KMS-11 (cell line): ENCODE measurements around the gene FLT3.
"Not testable (repeated sequence)": the region's sequence is repeated elsewhere in the genome, so short reads cannot be mapped to it uniquely, and the experiment has no call there.

Experiments
- H2AFZ ChIP-seq: fragments of 200-600 bp; sonication (generic); 2 replicates; pipeline ENCODE4 v1.6.1; 2016; ENCODE audit warnings: antibody characterized with exemption, mixed run types, low read depth
- H3K27ac ChIP-seq: fragments of 200-600 bp; sonication (generic); 2 replicates; pipeline ENCODE4 v1.6.1; 2016; ENCODE audit warnings: mild to moderate bottlenecking, mixed run types
- H3K27me3 ChIP-seq: fragments of 200-600 bp; sonication (generic); 2 replicates; pipeline ENCODE4 v1.6.1; 2017; ENCODE audit warnings: mild to moderate bottlenecking, low read depth, mixed run types, moderate library complexity; ENCODE audit not compliant: insufficient read depth
- H3K36me3 ChIP-seq: fragments of 200-600 bp; sonication (generic); 2 replicates; pipeline ENCODE4 v1.6.1; 2017; ENCODE audit warnings: mild to moderate bottlenecking, mixed run types; ENCODE audit not compliant: insufficient read depth
- H3K4me1 ChIP-seq: fragments of 200-600 bp; sonication (generic); 2 replicates; pipeline ENCODE4 v1.6.1; 2016; ENCODE audit warnings: mild to moderate bottlenecking, low read depth, mixed run types; ENCODE audit not compliant: poor library complexity, severe bottlenecking
- H3K4me2 ChIP-seq: fragments of 200-600 bp; sonication (generic); 2 replicates; pipeline ENCODE4 v1.7.0; 2016; ENCODE audit warnings: mild to moderate bottlenecking, mixed run types
- H3K4me3 ChIP-seq: fragments of 200-600 bp; sonication (generic); IDR thresholded peaks from 2 replicates; pipeline ENCODE4 v1.6.1; 2017; ENCODE audit warnings: low read depth, low read length, mixed read lengths; ENCODE audit not compliant: insufficient read depth
- H3K79me2 ChIP-seq: fragments of 200-600 bp; sonication (generic); 2 replicates; pipeline ENCODE4 v1.6.1; 2016; ENCODE audit warnings: low read depth, mixed run types; ENCODE audit not compliant: insufficient read depth
- H3K9ac ChIP-seq: fragments of 200-600 bp; sonication (generic); 2 replicates; pipeline ENCODE4 v1.6.1; 2016; ENCODE audit warnings: mild to moderate bottlenecking, mixed run types
- H4K20me1 ChIP-seq: fragments of 200-600 bp; sonication (generic); 2 replicates; pipeline ENCODE4 v1.6.1; 2016; ENCODE audit warnings: mild to moderate bottlenecking, mixed run types; ENCODE audit not compliant: insufficient read depth
- TF ChIP-seq, protein P1 (sequence below): fragments of 200-600 bp; sonication (generic); conservative IDR thresholded peaks from 2 replicates; pipeline ENCODE4 v1.6.1; 2017; ENCODE audit warnings: low read depth, mild to moderate bottlenecking, antibody characterized with exemption, low read length, moderate library complexity, mixed read lengths

Gene FLT3

DNA sequence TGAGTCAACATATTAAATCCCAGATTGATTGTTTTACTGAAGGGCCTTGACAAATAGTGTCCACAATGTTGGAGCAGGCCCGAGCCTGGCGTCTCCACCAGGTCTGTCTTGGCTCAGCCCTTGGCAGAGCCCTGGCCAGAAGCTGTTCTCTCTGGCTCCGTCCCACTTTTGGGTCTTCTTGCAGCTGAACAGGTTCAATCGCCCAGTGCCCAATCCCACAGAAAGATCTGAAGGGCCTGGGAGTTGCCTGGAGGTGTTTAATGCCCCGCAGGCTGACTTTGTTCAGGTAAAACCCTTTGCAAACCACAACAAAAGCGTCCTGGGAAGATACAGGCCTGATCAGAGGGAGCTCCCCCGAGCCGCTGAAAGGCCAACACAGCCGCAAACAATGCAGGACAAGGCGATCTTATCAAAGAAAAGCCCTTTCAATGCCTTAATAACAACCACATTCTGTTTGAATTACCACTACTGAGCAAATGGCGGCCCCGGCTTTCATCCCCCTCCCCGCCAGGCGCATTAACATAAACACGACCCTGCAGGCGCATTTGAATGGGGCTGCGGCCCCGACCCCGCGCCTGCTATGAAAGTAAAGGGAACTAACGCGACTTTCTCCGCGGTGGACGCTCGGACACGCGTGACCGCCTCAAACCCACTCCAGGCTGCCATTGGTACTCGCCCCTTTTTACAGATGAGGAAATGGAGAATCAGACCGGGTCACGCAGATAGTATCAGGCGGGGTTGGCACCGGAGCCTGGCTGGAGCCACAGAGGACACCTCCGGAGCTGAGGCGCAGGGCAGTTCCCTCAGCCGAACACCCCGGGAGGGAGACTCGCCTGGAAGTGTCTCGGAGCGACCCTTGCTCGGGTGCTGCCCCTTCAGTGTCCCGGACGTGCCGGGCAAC is 134.4 kb downstream of the FLT3 start:
- H4K20me1 ChIP-seq: no peaks in the 10 kb centered on the region
- H3K36me3 ChIP-seq: no peaks in the 10 kb centered on the region
- H2AFZ ChIP-seq: no peak overlapping the region
- no peaks in the 10 kb centered on the region for H3K4me1 ChIP-seq
- H3K4me3 ChIP-seq: no peak overlapping the region
- H3K4me2 ChIP-seq: no peak overlapping the region
- TF ChIP-seq, protein P1, sequence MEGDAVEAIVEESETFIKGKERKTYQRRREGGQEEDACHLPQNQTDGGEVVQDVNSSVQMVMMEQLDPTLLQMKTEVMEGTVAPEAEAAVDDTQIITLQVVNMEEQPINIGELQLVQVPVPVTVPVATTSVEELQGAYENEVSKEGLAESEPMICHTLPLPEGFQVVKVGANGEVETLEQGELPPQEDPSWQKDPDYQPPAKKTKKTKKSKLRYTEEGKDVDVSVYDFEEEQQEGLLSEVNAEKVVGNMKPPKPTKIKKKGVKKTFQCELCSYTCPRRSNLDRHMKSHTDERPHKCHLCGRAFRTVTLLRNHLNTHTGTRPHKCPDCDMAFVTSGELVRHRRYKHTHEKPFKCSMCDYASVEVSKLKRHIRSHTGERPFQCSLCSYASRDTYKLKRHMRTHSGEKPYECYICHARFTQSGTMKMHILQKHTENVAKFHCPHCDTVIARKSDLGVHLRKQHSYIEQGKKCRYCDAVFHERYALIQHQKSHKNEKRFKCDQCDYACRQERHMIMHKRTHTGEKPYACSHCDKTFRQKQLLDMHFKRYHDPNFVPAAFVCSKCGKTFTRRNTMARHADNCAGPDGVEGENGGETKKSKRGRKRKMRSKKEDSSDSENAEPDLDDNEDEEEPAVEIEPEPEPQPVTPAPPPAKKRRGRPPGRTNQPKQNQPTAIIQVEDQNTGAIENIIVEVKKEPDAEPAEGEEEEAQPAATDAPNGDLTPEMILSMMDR: no peak
- H3K79me2 ChIP-seq: no peaks in the 10 kb centered on the region
- H3K27me3 ChIP-seq: no peaks in the 10 kb centered on the region
- H3K27ac ChIP-seq: no peak overlapping the region
- H3K9ac ChIP-seq: no peak overlapping the region

DNA sequence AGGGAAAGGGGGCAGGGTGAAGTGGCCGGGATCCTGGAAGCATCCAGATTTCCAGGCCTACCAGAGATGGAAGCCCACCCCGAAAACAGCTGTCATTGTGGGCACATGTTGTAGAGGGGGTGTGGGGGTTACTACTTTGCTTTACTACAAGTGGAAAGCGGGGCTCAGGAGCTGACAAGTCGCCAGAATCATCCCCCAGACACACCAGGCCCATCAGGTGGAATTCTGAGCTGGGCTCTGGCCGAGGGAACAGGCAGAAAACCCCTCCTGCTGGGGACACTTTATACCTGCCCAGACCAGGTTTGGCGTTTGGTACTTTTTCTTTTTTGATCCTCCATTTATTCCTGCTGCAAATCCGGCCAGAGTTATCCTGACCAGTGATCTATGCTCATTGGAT is 135.0 kb downstream of the FLT3 start:
- Histone ChIP-seq H3K27me3 (no peaks in the 10 kb centered on the region), H3K36me3 (no peaks in the 10 kb centered on the region), H3K9ac (no peak overlapping the region), H3K4me1 (no peaks in the 10 kb centered on the region), H4K20me1 (no peaks in the 10 kb centered on the region), H3K79me2 (no peaks in the 10 kb centered on the region), H2AFZ (no peak overlapping the region), H3K27ac (no peak overlapping the region), H3K4me2 (no peak overlapping the region), H3K4me3 (no peak overlapping the region)
- TF ChIP-seq, protein P1: no peak

DNA sequence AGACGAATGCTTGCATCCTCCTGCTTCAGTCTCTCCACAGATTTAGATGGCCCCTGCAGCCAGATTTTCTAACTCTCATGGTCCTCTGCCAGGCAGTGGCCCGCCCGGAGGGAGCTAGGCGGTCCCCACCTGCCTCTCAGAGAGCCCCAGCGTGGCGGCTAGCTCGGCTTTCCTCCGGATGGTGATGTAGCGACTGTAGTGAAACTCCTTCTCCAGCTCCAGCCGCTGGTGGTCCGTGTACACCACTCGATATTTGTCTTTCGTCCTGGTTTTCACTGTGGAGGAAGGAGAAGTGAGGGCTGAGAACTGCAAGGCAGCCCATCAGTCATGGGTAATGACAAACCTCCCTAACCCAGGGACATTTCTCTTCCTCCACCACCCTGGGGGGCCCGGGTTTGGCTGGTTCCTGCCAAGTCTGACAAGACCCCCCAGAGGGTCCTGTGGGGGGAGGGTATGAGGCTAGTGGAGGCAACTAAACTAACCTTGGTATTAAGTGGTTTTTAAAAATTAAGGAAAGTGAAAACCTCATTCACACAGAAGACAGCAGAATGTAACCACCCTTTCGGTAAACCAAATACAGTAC is 135.5 kb downstream of the FLT3 start:
- H3K4me3 ChIP-seq: no peak overlapping the region
- H3K4me2 ChIP-seq: no peak overlapping the region
- H3K27me3 ChIP-seq: no peaks in the 10 kb centered on the region
- H3K4me1 ChIP-seq: no peaks in the 10 kb centered on the region
- H3K36me3 ChIP-seq: no peaks in the 10 kb centered on the region
- no peak overlapping the region for H3K27ac ChIP-seq
- no peak overlapping the region for H3K9ac ChIP-seq
- H3K79me2 ChIP-seq: no peaks in the 10 kb centered on the region
- no peaks in the 10 kb centered on the region for H4K20me1 ChIP-seq
- TF ChIP-seq, protein P1: no peak
- H2AFZ ChIP-seq: no peak overlapping the region

DNA sequence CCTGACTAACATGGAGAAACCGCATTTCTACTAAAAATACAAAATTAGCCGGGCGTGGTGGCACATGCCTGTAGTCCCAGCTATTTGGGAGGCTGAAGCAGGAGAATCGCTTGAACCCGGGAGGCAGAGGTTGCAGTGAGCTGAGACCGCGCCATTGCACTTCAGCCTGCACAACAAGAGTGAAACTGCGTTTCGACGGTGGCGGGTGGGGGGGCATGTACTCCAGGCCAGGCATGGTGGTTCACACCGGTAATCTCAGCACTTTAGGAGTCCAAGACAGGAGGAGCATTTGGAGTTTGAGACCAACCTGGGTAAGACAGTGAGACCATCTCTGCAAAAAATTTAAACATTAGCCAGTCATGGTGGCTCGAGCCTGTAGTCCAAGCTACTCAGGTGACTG is 136.2 kb downstream of the FLT3 start:
- H3K27ac ChIP-seq, H3K79me2 ChIP-seq, H2AFZ ChIP-seq, H3K4me3 ChIP-seq, H4K20me1 ChIP-seq, H3K9ac ChIP-seq, H3K36me3 ChIP-seq, H3K4me1 ChIP-seq, H3K4me2 ChIP-seq, H3K27me3 ChIP-seq: not testable (repeated sequence)

DNA sequence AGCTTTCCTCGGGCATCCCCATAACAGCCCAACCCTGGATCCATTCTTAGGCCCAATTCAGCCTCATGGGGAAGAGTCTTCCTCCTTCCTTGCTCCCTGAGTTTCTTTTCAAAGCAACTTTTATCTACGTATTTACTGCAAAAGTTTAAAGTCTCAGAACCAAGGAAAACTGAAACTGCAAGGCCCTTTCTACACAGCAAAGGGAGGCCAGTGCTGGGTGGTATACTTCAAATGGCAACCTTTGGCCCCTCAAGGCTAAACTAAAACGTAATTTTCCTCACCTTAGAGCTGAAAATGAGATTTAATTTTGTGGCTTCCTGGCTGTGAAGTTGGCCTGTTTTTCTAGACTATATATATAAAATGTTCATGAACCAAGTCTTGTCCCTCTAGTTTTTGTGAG is 136.9 kb downstream of the FLT3 start:
- no peak overlapping the region for H3K4me2 ChIP-seq
- H3K4me3 ChIP-seq: no peak overlapping the region
- no peaks in the 10 kb centered on the region for H3K79me2 ChIP-seq
- TF ChIP-seq, protein P1: no peak
- no peak overlapping the region for H3K9ac ChIP-seq
- no peaks in the 10 kb centered on the region for H3K4me1 ChIP-seq
- no peak overlapping the region for H2AFZ ChIP-seq
- H4K20me1 ChIP-seq: no peaks in the 10 kb centered on the region
- no peaks in the 10 kb centered on the region for H3K36me3 ChIP-seq
- H3K27ac ChIP-seq: no peak overlapping the region
- no peaks in the 10 kb centered on the region for H3K27me3 ChIP-seq
